ENCODE data around the gene THTPA. TPM values are rescaled to one million over a fixed set of nuclear protein-coding genes. Genes with fewer than 3 reads are reported as not detected.

Gene THTPA
- polyA plus RNA-seq, 3 donors, result 15.3 to 18.2 (median 17.0) TPM

DNA sequence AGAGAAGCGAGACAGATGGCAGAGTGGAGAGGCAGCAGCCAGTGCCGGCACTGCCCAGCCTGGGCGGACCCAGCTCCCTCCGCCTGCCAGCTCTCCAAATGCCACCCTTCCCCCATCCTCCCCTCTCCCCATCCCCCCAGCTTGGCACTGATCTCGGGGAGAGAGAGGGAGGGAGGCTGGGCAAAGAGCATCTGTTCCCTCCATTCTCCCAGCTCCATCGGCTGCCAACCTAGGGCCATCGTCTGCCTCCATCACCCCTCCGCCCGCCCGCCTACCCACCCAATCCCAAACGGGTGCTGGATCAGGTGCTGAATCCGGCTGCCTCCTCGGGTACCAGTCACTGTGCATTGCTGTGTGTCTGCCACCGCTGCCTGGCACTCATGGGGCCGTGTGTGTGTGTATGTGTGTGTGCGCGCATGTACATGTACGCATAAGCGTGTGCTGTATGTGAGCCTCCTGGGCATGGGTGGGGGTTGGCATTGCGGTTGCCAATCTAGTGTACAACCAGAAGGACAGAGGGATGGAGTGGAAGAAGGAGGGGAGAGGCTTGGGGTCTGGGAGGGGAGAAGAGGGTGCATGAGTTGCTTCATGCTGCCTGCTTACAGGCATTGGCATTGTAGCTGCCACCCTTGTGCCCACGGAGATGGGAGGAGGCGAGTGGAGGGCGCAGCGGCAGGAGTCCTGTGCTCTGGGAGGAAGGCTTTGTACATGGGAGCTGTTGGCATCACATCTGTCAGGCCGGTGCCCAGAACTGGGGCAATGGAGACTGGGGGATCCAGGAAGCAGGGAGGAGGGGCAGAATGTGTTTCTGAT is 42.9 kb upstream of the THTPA start:
- H3K4me3 ChIP-seq (replicated peaks in 1 of 3; ENCODE audit: low read depth in 2 of 3, low read length in 3 of 3), result no peak overlapping the region
- H3K9ac ChIP-seq (ENCODE audit: insufficient read depth, low read length, poor library complexity, severe bottlenecking), result no peak overlapping the region
- no peaks in the 10 kb centered on the region for H3K36me3 ChIP-seq (replicated peaks in 1 of 2; ENCODE audit: control insufficient read depth in 1 of 2, insufficient read depth in 2 of 2, low read length in 2 of 2)
- Mint-ChIP-seq H3K36me3 (peaks cover 0 to 3% of the 10 kb centered on the region in 2 donors), H3K27me3 (ENCODE audit: low read depth in 3 of 3) (peaks cover 2 to 8% (median 3%) of the 10 kb centered on the region in 3 donors), H3K27ac (peak overlapping the region in 1 of 7 donors; percentile 24), H3K4me3 (no peak overlapping the region), H3K4me1 (peaks cover 6% of the 10 kb centered on the region), H3K9me3 (no peaks in the 10 kb centered on the region)
- no peaks in the 10 kb centered on the region for H3K4me1 ChIP-seq (ENCODE audit: control insufficient read depth in 1 of 2, insufficient read depth in 2 of 2, low read length in 2 of 2)
- no peaks in the 10 kb centered on the region for H4K20me1 ChIP-seq (ENCODE audit: insufficient read depth, low read length)
- WGBS (ENCODE audit: insufficient coverage), result 96% methylated on average over 14 of the region's 25 CpGs
- no peak for DNase-seq
- TF ChIP-seq, protein P1, sequence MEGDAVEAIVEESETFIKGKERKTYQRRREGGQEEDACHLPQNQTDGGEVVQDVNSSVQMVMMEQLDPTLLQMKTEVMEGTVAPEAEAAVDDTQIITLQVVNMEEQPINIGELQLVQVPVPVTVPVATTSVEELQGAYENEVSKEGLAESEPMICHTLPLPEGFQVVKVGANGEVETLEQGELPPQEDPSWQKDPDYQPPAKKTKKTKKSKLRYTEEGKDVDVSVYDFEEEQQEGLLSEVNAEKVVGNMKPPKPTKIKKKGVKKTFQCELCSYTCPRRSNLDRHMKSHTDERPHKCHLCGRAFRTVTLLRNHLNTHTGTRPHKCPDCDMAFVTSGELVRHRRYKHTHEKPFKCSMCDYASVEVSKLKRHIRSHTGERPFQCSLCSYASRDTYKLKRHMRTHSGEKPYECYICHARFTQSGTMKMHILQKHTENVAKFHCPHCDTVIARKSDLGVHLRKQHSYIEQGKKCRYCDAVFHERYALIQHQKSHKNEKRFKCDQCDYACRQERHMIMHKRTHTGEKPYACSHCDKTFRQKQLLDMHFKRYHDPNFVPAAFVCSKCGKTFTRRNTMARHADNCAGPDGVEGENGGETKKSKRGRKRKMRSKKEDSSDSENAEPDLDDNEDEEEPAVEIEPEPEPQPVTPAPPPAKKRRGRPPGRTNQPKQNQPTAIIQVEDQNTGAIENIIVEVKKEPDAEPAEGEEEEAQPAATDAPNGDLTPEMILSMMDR (IDR thresholded peaks at IDR 0.05), result no peak
- no peaks in the 10 kb centered on the region for H3K79me2 ChIP-seq (ENCODE audit: insufficient read depth, low read length)
- H3K4me2 ChIP-seq (replicated peaks; ENCODE audit: extremely low read depth, low read length, poor library complexity, severe bottlenecking), result no peak overlapping the region
- no peaks in the 10 kb centered on the region for H3K27me3 ChIP-seq (ENCODE audit: control insufficient read depth in 2 of 2, insufficient read depth in 2 of 2, low read length in 2 of 2)
- intact Hi-C loops (cut with micrococcal nuclease), result no loop called here
- no peak overlapping the region for H3K27ac ChIP-seq (ENCODE audit: low read depth in 1 of 2, low read length in 2 of 2)
- no peak overlapping the region for H2AFZ ChIP-seq (ENCODE audit: insufficient read depth, low read depth, low read length, poor library complexity, severe bottlenecking)
- no peaks in the 10 kb centered on the region for H3K9me3 ChIP-seq (replicated peaks in 1 of 2; ENCODE audit: control insufficient read depth in 1 of 2, insufficient read depth in 1 of 2, low read length in 2 of 2)

DNA sequence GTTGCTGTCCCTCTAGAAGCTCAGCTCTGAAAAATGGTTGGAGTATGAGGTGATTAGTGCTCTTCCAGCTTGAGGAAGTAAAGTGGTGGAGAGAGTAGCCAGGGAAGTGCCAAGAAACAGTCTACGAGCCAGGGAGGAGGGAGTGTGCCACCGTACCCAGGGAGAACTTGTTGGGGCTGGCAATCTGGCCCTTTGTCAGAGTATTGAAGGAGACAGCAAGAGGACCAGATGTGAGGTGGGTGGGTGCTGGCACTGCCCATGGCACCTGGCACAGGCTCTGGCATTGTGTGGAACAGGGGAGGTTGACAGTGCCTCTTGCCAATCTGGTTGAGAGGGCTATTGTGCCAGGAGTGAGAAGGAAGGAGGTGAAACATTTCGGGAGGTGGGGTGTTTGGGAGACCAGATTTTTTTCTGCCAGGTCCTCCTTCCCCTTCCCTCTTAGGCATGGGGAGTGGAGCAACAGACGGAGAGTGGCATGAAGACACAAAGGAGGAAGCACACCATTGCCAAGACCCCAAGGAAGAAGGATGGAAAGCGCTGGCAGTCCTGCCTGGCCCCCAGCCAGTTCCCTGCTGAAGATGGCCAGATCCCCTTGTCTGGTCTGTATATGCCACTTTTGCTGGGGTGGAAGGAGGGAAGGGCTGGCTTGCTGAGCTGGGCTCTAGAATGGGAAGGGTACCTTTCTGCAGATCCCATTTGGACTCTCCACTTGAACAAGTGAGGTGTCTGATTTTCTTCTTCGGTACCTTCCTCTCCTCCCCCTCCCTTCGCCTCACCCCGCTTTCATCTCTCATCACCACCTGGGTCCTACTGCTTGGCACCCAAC is 42.0 kb upstream of the THTPA start:
- Mint-ChIP-seq H3K4me3 (no peak overlapping the region), H3K36me3 (peaks cover 0 to 3% of the 10 kb centered on the region in 2 donors), H3K9me3 (no peaks in the 10 kb centered on the region), H3K27ac (no peak overlapping the region), H3K27me3 (ENCODE audit: low read depth in 3 of 3) (peaks cover 1 to 8% (median 2%) of the 10 kb centered on the region in 3 donors), H3K4me1 (peaks cover 6% of the 10 kb centered on the region)
- no peaks in the 10 kb centered on the region for H3K4me1 ChIP-seq (ENCODE audit: control insufficient read depth in 1 of 2, insufficient read depth in 2 of 2, low read length in 2 of 2)
- no peak overlapping the region for H2AFZ ChIP-seq (ENCODE audit: insufficient read depth, low read depth, low read length, poor library complexity, severe bottlenecking)
- no peaks in the 10 kb centered on the region for H3K27me3 ChIP-seq (ENCODE audit: control insufficient read depth in 2 of 2, insufficient read depth in 2 of 2, low read length in 2 of 2)
- no peak overlapping the region for H3K27ac ChIP-seq (ENCODE audit: low read depth in 1 of 2, low read length in 2 of 2)
- no peaks in the 10 kb centered on the region for H3K9me3 ChIP-seq (replicated peaks in 1 of 2; ENCODE audit: control insufficient read depth in 1 of 2, insufficient read depth in 1 of 2, low read length in 2 of 2)
- no peak overlapping the region for H3K4me2 ChIP-seq (replicated peaks; ENCODE audit: extremely low read depth, low read length, poor library complexity, severe bottlenecking)
- H3K9ac ChIP-seq (ENCODE audit: insufficient read depth, low read length, poor library complexity, severe bottlenecking), result no peak overlapping the region
- intact Hi-C loops (cut with micrococcal nuclease), result no loop called here
- no peaks in the 10 kb centered on the region for H4K20me1 ChIP-seq (ENCODE audit: insufficient read depth, low read length)
- WGBS (ENCODE audit: insufficient coverage), result 89% methylated on average over 6 of the region's 8 CpGs
- TF ChIP-seq, protein P1 (IDR thresholded peaks at IDR 0.05), result no peak
- no peaks in the 10 kb centered on the region for H3K36me3 ChIP-seq (replicated peaks in 1 of 2; ENCODE audit: control insufficient read depth in 1 of 2, insufficient read depth in 2 of 2, low read length in 2 of 2)
- no peak for DNase-seq
- H3K79me2 ChIP-seq (ENCODE audit: insufficient read depth, low read length), result no peaks in the 10 kb centered on the region
- H3K4me3 ChIP-seq (replicated peaks in 1 of 3; ENCODE audit: low read depth in 2 of 3, low read length in 3 of 3), result no peak overlapping the region
